Fibroblast of lung (primary cell): ENCODE data around the gene SNRNP200. TPM values are rescaled to one million over a fixed set of nuclear protein-coding genes. Genes with fewer than 3 reads are reported as not detected.

Experiments used
- DNase-seq, 2 donors: peaks; one replicate each; pipeline versions ENCODE4 v3.0.0 to v3.0.0-alpha.2; 2010; ENCODE audit warnings: low read depth in 2 of 2
- H2AFZ ChIP-seq: 2 replicates; pipeline ENCODE4 v1.5.1; 2012; ENCODE audit warnings: low read length, control low read depth, inconsistent platforms
- H3K27ac ChIP-seq: 2 replicates; pipeline ENCODE4 v1.5.1; 2011; ENCODE audit warnings: low read length, control low read depth; ENCODE audit not compliant: insufficient read depth
- H3K27me3 ChIP-seq: 2 replicates; pipeline ENCODE4 v1.5.1; 2011; ENCODE audit warnings: mild to moderate bottlenecking, low read length; ENCODE audit not compliant: control insufficient read depth, insufficient read depth
- H3K36me3 ChIP-seq: 2 replicates; pipeline ENCODE4 v1.5.1; 2011; ENCODE audit warnings: low read length; ENCODE audit not compliant: control insufficient read depth, insufficient read depth
- H3K4me1 ChIP-seq: 2 replicates; pipeline ENCODE4 v1.5.1; 2011; ENCODE audit warnings: low read length; ENCODE audit not compliant: control insufficient read depth, insufficient read depth; ENCODE audit errors: extremely low read depth
- H3K4me2 ChIP-seq: 2 replicates; pipeline ENCODE4 v1.5.1; 2011; ENCODE audit warnings: low read length, control low read depth; ENCODE audit not compliant: insufficient read depth; ENCODE audit errors: extremely low read depth
- H3K4me3 ChIP-seq, 4 experiments: fragments of 200-600 bp in 1 of 4; sonication (generic) in 1 of 4; replicated peaks in 1 of 4; 2 replicates each; pipeline ENCODE4 v1.5.1; 2011 to 2016; ENCODE audit warnings: low read length in 4 of 4, low read depth in 3 of 4, mild to moderate bottlenecking in 3 of 4, control low read depth in 2 of 4, inconsistent platforms in 1 of 4, mixed read lengths in 1 of 4; ENCODE audit not compliant: insufficient read depth in 1 of 4; ENCODE audit errors: control extremely low read depth in 1 of 4
- H3K79me2 ChIP-seq: 2 replicates; pipeline ENCODE4 v1.5.1; 2012; ENCODE audit warnings: mild to moderate bottlenecking, low read length, inconsistent platforms; ENCODE audit not compliant: control insufficient read depth, insufficient read depth
- H3K9ac ChIP-seq: 2 replicates; pipeline ENCODE4 v1.5.1; 2011; ENCODE audit warnings: mild to moderate bottlenecking, low read length, control low read depth; ENCODE audit not compliant: insufficient read depth
- H3K9me3 ChIP-seq: 2 replicates; pipeline ENCODE4 v1.5.1; 2012; ENCODE audit warnings: low read depth, low read length; ENCODE audit not compliant: control insufficient read depth, insufficient read depth
- H4K20me1 ChIP-seq: 2 replicates; pipeline ENCODE4 v1.5.1; 2011; ENCODE audit warnings: low read length; ENCODE audit not compliant: control insufficient read depth, insufficient read depth; ENCODE audit errors: extremely low read depth
- CTCF ChIP-seq, 2 donors: IDR thresholded peaks in 1 of 2; conservative IDR thresholded peaks in 1 of 2; 1 replicate in 1 of 2; 2 replicates in 1 of 2; pipeline ENCODE4 v1.5.1; 2011 to 2012; ENCODE audit warnings: low read length in 2 of 2, control low read depth in 1 of 2, inconsistent platforms in 1 of 2, low read depth in 1 of 2, mild to moderate bottlenecking in 1 of 2
- EZH2 ChIP-seq: IDR thresholded peaks from 2 replicates; pipeline ENCODE4 v1.5.1; 2012; ENCODE audit warnings: low read length, control low read depth, mild to moderate bottlenecking; ENCODE audit errors: missing control alignments
- polyA plus RNA-seq, 2 donors: library from polyadenylated mRNA; depleted of rRNA in 1 of 2; stranded (reverse) in 1 of 2; unstranded in 1 of 2; fragments of >200 nt; gene quantifications; 2 replicates each; pipeline ENCODE4 v1.2.1, GENCODE V29; 2011 to 2012; ENCODE audit warnings: missing spikeins in 1 of 2
- total RNA-seq: library from RNA; depleted of rRNA; stranded (reverse); fragments of >200 nt; gene quantifications from 2 replicates; pipeline ENCODE4 v1.2.1, GENCODE V29; 2014

The SNRNP200 gene
- total and polyA plus RNA-seq, 2 donors (not counting 1 experiment from before 2014, with no cell fraction given): 49.4 to 65.0 TPM

- Histone ChIP-seq H3K9ac (no peak overlapping the region), H3K27me3 (no peaks in the 10 kb centered on the region), H3K4me3 (no peak overlapping the region), H2AFZ (no peak overlapping the region), H3K27ac (no peak overlapping the region), H3K4me1 (peaks cover 8% of the 10 kb centered on the region), H3K4me2 (no peak overlapping the region), H3K36me3 (peaks cover 4% of the 10 kb centered on the region), H3K79me2 (peaks cover 30% of the 10 kb centered on the region), H3K9me3 (no peaks in the 10 kb centered on the region), H4K20me1 (no peaks in the 10 kb centered on the region)
- DNase-seq: peak; percentile 72 to 90
- TF ChIP-seq CTCF (conservative IDR thresholded peaks at IDR 0.05 in 1 of 2, IDR thresholded peaks at IDR 0.05 in 1 of 2; ENCODE audit: low read depth in 1 of 2, low read length in 2 of 2) (no peak), EZH2 (no peak)
These were observed 36.7 kb upstream of the SNRNP200 start for GRCh38 chr2:96342085-96342484.

GRCh38 chr2:96341641-96342040 is 36.3 kb upstream of the SNRNP200 start:
- no peaks in the 10 kb centered on the region for H4K20me1 ChIP-seq
- no peaks in the 10 kb centered on the region for H3K27me3 ChIP-seq
- TF ChIP-seq EZH2 (no peak), CTCF (conservative IDR thresholded peaks at IDR 0.05 in 1 of 2, IDR thresholded peaks at IDR 0.05 in 1 of 2; ENCODE audit: low read depth in 1 of 2, low read length in 2 of 2) (no peak)
- peaks cover 4% of the 10 kb centered on the region for H3K36me3 ChIP-seq
- no peak overlapping the region for H2AFZ ChIP-seq
- peaks cover 34% of the 10 kb centered on the region for H3K79me2 ChIP-seq
- no peak overlapping the region for H3K4me3 ChIP-seq
- no peaks in the 10 kb centered on the region for H3K9me3 ChIP-seq
- H3K27ac ChIP-seq: peak overlapping the region; percentile 2
- H3K4me1 ChIP-seq: peaks cover 8% of the 10 kb centered on the region
- H3K9ac ChIP-seq: no peak overlapping the region
- no peak for DNase-seq
- H3K4me2 ChIP-seq: no peak overlapping the region

DNA sequence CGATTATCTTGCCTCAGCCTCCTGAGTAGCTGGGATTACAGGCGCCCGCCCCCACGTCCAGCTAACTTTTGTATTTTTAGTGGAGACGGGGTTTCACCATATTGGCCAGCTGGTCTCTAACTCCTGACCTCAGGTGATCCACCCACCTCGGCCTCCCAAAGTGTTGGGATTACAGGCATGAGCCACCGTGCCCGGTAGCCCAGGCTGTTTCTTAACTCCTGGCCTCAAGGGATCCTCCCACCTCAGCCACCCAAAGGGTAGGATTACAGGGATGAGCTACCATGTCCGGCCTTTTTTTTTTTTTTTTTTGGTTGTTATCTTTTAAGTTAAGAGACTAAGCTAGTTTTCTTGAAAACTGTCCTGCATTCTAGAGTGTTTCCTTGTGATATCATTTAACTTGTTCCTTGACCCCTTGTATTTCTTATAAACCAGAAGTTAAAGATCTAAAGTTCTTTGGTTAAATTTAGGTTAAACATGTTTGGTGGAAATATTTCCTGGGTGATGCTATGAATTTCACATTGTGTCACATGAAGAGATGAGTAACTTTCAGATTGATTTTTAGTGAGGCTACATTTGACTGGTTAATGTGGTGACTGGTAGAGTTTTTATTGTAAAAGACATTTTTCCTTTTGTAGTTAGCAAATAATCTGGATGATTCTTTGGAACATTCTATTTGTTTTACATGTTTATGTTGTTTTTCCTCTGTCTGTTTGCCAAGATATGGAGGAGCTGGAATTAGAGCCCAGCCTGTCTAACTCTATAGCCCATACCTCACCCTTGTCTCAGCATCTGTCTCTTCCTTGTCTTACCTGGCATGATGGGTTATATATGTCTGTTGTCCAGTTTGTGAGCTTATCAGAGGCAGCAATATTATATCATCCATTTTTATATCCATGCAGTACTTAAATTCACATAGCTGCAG is 35.4 kb upstream of the SNRNP200 start:
- no peaks in the 10 kb centered on the region for H4K20me1 ChIP-seq
- no peak overlapping the region for H2AFZ ChIP-seq
- H3K9me3 ChIP-seq: no peaks in the 10 kb centered on the region
- no peak overlapping the region for H3K4me3 ChIP-seq
- peaks cover 15% of the 10 kb centered on the region for H3K4me1 ChIP-seq
- H3K4me2 ChIP-seq: no peak overlapping the region
- H3K79me2 ChIP-seq: peaks cover 41% of the 10 kb centered on the region
- H3K27ac ChIP-seq: peak overlapping the region; percentile 37
- no peak overlapping the region for H3K9ac ChIP-seq
- no peaks in the 10 kb centered on the region for H3K27me3 ChIP-seq
- H3K36me3 ChIP-seq: peaks cover 4% of the 10 kb centered on the region
- DNase-seq: peak in 1 of 2 donors; percentile 26
- TF ChIP-seq EZH2: no peak
- TF ChIP-seq CTCF (conservative IDR thresholded peaks at IDR 0.05 in 1 of 2, IDR thresholded peaks at IDR 0.05 in 1 of 2; ENCODE audit: low read depth in 1 of 2, low read length in 2 of 2): no peak
